Gastrocnemius medialis (tissue), 4 donors: Measurements from ENCODE around the gene SYTL1. TPM values are rescaled to one million over a fixed set of nuclear protein-coding genes. Genes with fewer than 3 reads are reported as not detected.

Experiments used
- ATAC-seq, 2 donors: fragments of 150-250 bp; one replicate each; pipeline ENCODE4 v1.9.1; 2016
- DNase-seq, 2 donors: peaks; one replicate each; pipeline ENCODE4 v3.0.0-alpha.2; 2019
- H3K27ac ChIP-seq, 4 donors: fragments of 200-600 bp; sonication (generic); 1 replicate in 1 of 4; 2 replicates in 3 of 4; pipeline ENCODE4 v1.5.1; 2016 to 2018; ENCODE audit warnings: mild to moderate bottlenecking in 2 of 4, moderate library complexity in 1 of 4
- H3K27me3 ChIP-seq, 3 donors: fragments of 200-600 bp; sonication (generic) in 2 of 3; 1 replicate in 1 of 3; 2 replicates in 2 of 3; pipeline versions ENCODE4 v1.5.1 to v1.6.0; 2016 to 2019; ENCODE audit warnings: mild to moderate bottlenecking in 1 of 3, moderate library complexity in 1 of 3
- H3K36me3 ChIP-seq, 2 donors: fragments of 200-600 bp; sonication (generic) in 1 of 2; one replicate each; pipeline ENCODE4 v1.5.1; 2017 to 2018
- H3K4me1 ChIP-seq, 2 donors: fragments of 200-600 bp; sonication (generic) in 1 of 2; one replicate each; pipeline ENCODE4 v1.5.1; 2016 to 2017; ENCODE audit warnings: mild to moderate bottlenecking in 2 of 2
- H3K4me3 ChIP-seq, 4 donors: fragments of 200-600 bp; sonication (generic) in 3 of 4; 1 replicate in 1 of 4; 2 replicates in 3 of 4; pipeline ENCODE4 v1.5.1; 2016 to 2019; ENCODE audit warnings: mild to moderate bottlenecking in 2 of 4
- H3K9me3 ChIP-seq, 3 donors: fragments of 200-600 bp; sonication (generic) in 2 of 3; 1 replicate in 1 of 3; 2 replicates in 2 of 3; pipeline ENCODE4 v1.5.1; 2016 to 2019
- CTCF ChIP-seq, 5 experiments: fragments of 450-650 bp in 3 of 5; fragments of 200-600 bp in 2 of 5; sonication (generic) in 2 of 5; IDR thresholded peaks in 4 of 5; conservative IDR thresholded peaks in 1 of 5; 1 replicate in 4 of 5; 2 replicates in 1 of 5; pipeline ENCODE4 v1.5.1; 2016 to 2019; ENCODE audit warnings: antibody characterized with exemption in 5 of 5, mild to moderate bottlenecking in 3 of 5, moderate library complexity in 3 of 5
- POLR2A ChIP-seq, 2 donors: fragments of 450-650 bp; IDR thresholded peaks; one replicate each; pipeline ENCODE4 v1.6.1; 2017; ENCODE audit warnings: antibody characterized with exemption in 2 of 2, mild to moderate bottlenecking in 2 of 2, moderate library complexity in 2 of 2
- in situ Hi-C, 4 donors: fragments of 200-750 bp; cut with MboI; loops; one replicate each; pipeline versions ENCODE4 v1.15.0 to v1.8.0; 2017; ENCODE audit warnings: low sequenced_read_pairs in 4 of 4
- intact Hi-C: fragments of 100-400 bp; cut with DNase I; formaldehyde crosslinking; loops from one replicate; pipeline ENCODE4 v1.15.1; 2023; ENCODE audit warnings: low total_unique reads
- total RNA-seq, 4 donors: library from RNA; depleted of rRNA; stranded (reverse); fragments of >200 nt; gene quantifications; one replicate each; pipeline versions ENCODE4 v1.1.0 to v1.2.3, GENCODE V29; 2016

SYTL1 gene
- total RNA-seq, 4 donors from 2014 or later = 0.66 TPM; not detected in 3

GRCh38 chr1:27377760-27378495, 36.1 kb downstream of the SYTL1 start:
- H3K4me1 ChIP-seq = peaks cover 14% of the 10 kb centered on the region in 2 donors
- intact Hi-C loops = no loop called here
- TF ChIP-seq POLR2A (IDR thresholded peaks at IDR 0.05) = no peak
- no peak overlapping the region for H3K4me3 ChIP-seq
- no peak overlapping the region for H3K27ac ChIP-seq
- no peaks in the 10 kb centered on the region for H3K9me3 ChIP-seq
- ATAC-seq (no peak), DNase-seq (no peak)
- in situ Hi-C loops = no loop called here
- no peaks in the 10 kb centered on the region for H3K36me3 ChIP-seq
- peaks cover 0 to 1% (median 0%) of the 10 kb centered on the region in 3 donors for H3K27me3 ChIP-seq

- Histone ChIP-seq H3K9me3 (no peaks in the 10 kb centered on the region), H3K4me3 (no peak overlapping the region), H3K36me3 (no peaks in the 10 kb centered on the region), H3K4me1 (peaks cover 14% of the 10 kb centered on the region in 2 donors), H3K27ac (no peak overlapping the region), H3K27me3 (peaks cover 0 to 5% (median 0%) of the 10 kb centered on the region in 3 donors)
- intact Hi-C loops = no loop called here
- no peak for TF ChIP-seq CTCF (IDR thresholded peaks at IDR 0.05 in 4 of 5, conservative IDR thresholded peaks at IDR 0.05 in 1 of 5)
- TF ChIP-seq POLR2A (IDR thresholded peaks at IDR 0.05) = no peak
- DNase-seq (no peak), ATAC-seq (no peak)
- in situ Hi-C loops = no loop called here
Observed at GRCh38 chr1:27379564-27380122, 37.8 kb downstream of the SYTL1 start.

GRCh38 chr1:27380224-27380623, 38.4 kb downstream of the SYTL1 start:
- H3K36me3 ChIP-seq = no peaks in the 10 kb centered on the region
- in situ Hi-C loops (no loop called here), intact Hi-C loops (no loop called here)
- H3K4me1 ChIP-seq = peaks cover 11 to 14% of the 10 kb centered on the region in 2 donors
- DNase-seq (no peak), ATAC-seq (no peak)
- peaks cover 0 to 5% (median 0%) of the 10 kb centered on the region in 3 donors for H3K27me3 ChIP-seq
- TF ChIP-seq CTCF (IDR thresholded peaks at IDR 0.05 in 4 of 5, conservative IDR thresholded peaks at IDR 0.05 in 1 of 5) = no peak
- TF ChIP-seq POLR2A (IDR thresholded peaks at IDR 0.05) = no peak
- peak overlapping the region in 1 of 4 donors; percentile 2 for H3K27ac ChIP-seq
- H3K9me3 ChIP-seq = no peaks in the 10 kb centered on the region
- H3K4me3 ChIP-seq = no peak overlapping the region

- intact Hi-C loops = no loop called here
- Histone ChIP-seq H3K4me1 (peaks cover 9 to 14% of the 10 kb centered on the region in 2 donors), H3K36me3 (no peaks in the 10 kb centered on the region), H3K27me3 (peaks cover 0 to 5% (median 0%) of the 10 kb centered on the region in 3 donors), H3K9me3 (no peaks in the 10 kb centered on the region), H3K27ac (peak overlapping the region in 1 of 4 donors; percentile 2), H3K4me3 (no peak overlapping the region)
- ATAC-seq (peak; percentile 85 to 89), DNase-seq (peak; percentile 55 to 71)
- TF ChIP-seq POLR2A (IDR thresholded peaks at IDR 0.05) (no peak), CTCF (IDR thresholded peaks at IDR 0.05 in 4 of 5, conservative IDR thresholded peaks at IDR 0.05 in 1 of 5) (no peak)
- in situ Hi-C loops = no loop called here
Observed at GRCh38 chr1:27380766-27381733, 39.2 kb downstream of the SYTL1 start.
